Skeletal muscle satellite cell (primary cell): ENCODE results near the gene TAF1B. TPM values are rescaled to one million over a fixed set of nuclear protein-coding genes. Genes with fewer than 3 reads are reported as not detected.

ENCODE experiments used
- H3K27me3 ChIP-seq: 2 replicates; pipeline ENCODE4 v1.7.0; 2013; ENCODE audit warnings: low read length; ENCODE audit not compliant: control insufficient read depth, insufficient read depth
- H3K36me3 ChIP-seq: 2 replicates; pipeline ENCODE4 v1.7.0; 2013; ENCODE audit warnings: mild to moderate bottlenecking, control low read depth, low read length; ENCODE audit not compliant: insufficient read depth
- H3K4me1 ChIP-seq: 2 replicates; pipeline ENCODE4 v1.7.0; 2013; ENCODE audit warnings: low read length; ENCODE audit not compliant: control insufficient read depth, insufficient read depth
- H3K4me2 ChIP-seq: 2 replicates; pipeline ENCODE4 v1.7.0; 2013; ENCODE audit warnings: mild to moderate bottlenecking, low read length
- H3K4me3 ChIP-seq: 2 replicates; pipeline ENCODE4 v1.7.0; 2013; ENCODE audit warnings: low read length
- H3K9ac ChIP-seq: 2 replicates; pipeline ENCODE4 v1.7.0; 2013; ENCODE audit warnings: mild to moderate bottlenecking, low read depth, low read length, moderate library complexity
- H3K9me3 ChIP-seq: replicated peaks from 2 replicates; pipeline ENCODE4 v1.7.0; 2013; ENCODE audit warnings: mild to moderate bottlenecking, control low read depth, low read length
- total RNA-seq: library from RNA; depleted of rRNA; stranded (reverse); fragments of >200 nt; gene quantifications from 2 replicates; pipeline ENCODE4 v1.2.3, GENCODE V29; 2012; rRNA removed

TAF1B gene
- total RNA-seq, result 20.8 and 37.3 TPM in 2 replicates

- Histone ChIP-seq H3K4me1 (peaks cover 18% of the 10 kb centered on the region), H3K9me3 (no peaks in the 10 kb centered on the region), H3K27me3 (no peaks in the 10 kb centered on the region), H3K4me3 (peak within 1 kb of the TSS; percentile 77), H3K36me3 (peaks cover 5% of the 10 kb centered on the region), H3K4me2 (peak within 1 kb of the TSS; percentile 95), H3K9ac (peak within 1 kb of the TSS; percentile 93)
These were observed at the start of gene TAF1B for GRCh38 chr2:9843229-9844035. TSS of gene TAF1B (plus strand) at chr2:9843474. CDS start at chr2:9843542, 68 bp downstream.

- Histone ChIP-seq H3K9ac (no peak overlapping the region), H3K4me2 (no peak overlapping the region), H3K27me3 (peaks cover 4% of the 10 kb centered on the region)
These were observed 49.2 kb upstream of the TAF1B start for GRCh38 chr2:9793918-9794717.

DNA sequence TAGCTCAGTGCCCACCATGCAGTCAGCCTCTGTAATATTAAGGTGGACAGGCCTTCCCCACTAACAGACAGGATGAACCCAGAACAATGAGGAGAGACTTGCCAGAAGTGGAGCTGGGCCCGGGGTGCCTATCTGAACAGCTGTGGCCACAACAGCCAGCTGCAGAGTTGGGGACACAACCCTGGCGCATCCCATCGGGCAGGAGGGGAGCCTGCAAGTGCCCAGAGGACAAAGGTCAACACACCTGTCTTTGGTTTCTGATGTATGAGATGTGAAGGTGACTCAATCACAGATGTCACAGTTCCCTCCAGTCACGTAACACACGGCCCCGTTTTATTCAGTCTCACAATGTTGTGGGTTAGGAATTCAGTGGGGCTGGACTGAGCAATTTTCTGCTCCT is 48.2 kb upstream of the TAF1B start:
- peaks cover 4% of the 10 kb centered on the region for H3K27me3 ChIP-seq
- H3K9ac ChIP-seq, result no peak overlapping the region
- no peaks in the 10 kb centered on the region for H3K9me3 ChIP-seq
- peaks cover 3% of the 10 kb centered on the region for H3K4me1 ChIP-seq
- no peak overlapping the region for H3K4me3 ChIP-seq
- H3K4me2 ChIP-seq, result no peak overlapping the region
- no peaks in the 10 kb centered on the region for H3K36me3 ChIP-seq

More at GRCh38 chr2:9793918-9794717, 49.2 kb upstream of the TAF1B start:
- Histone ChIP-seq H3K4me1 (no peaks in the 10 kb centered on the region), H3K9me3 (no peaks in the 10 kb centered on the region), H3K36me3 (no peaks in the 10 kb centered on the region), H3K4me3 (no peak overlapping the region)

- peaks cover 15% of the 10 kb centered on the region for H3K4me1 ChIP-seq
- no peak overlapping the region for H3K4me2 ChIP-seq
- no peak overlapping the region for H3K4me3 ChIP-seq
- H3K9me3 ChIP-seq, result no peaks in the 10 kb centered on the region
- H3K27me3 ChIP-seq, result peaks cover 4% of the 10 kb centered on the region
- no peaks in the 10 kb centered on the region for H3K36me3 ChIP-seq
- H3K9ac ChIP-seq, result no peak overlapping the region
These were observed 46.9 kb upstream of the TAF1B start for GRCh38 chr2:9796056-9797010.

DNA sequence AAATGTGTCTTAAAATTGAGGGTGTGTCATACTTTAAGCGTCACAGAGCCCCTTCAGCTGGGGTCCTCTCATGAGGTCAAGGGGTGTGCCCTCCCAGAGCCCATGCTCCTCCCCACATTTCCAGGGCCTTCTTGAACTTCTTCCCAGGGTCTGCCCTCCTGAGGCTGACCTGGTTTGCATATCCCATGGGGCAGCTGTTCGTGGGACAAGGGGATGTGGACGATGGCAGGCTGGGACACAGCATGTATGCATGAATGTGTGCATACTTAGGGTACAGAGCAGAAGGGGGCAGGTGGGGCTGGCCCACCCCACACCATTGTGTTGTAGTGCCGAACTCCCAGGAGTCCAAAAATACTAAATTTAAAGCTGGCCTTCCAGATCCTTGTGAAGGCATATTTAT is 46.2 kb upstream of the TAF1B start:
- Histone ChIP-seq H3K9me3 (no peaks in the 10 kb centered on the region), H3K9ac (no peak overlapping the region), H3K27me3 (peaks cover 4% of the 10 kb centered on the region), H3K4me1 (peaks cover 23% of the 10 kb centered on the region), H3K4me3 (no peak overlapping the region), H3K36me3 (no peaks in the 10 kb centered on the region), H3K4me2 (no peak overlapping the region)

DNA sequence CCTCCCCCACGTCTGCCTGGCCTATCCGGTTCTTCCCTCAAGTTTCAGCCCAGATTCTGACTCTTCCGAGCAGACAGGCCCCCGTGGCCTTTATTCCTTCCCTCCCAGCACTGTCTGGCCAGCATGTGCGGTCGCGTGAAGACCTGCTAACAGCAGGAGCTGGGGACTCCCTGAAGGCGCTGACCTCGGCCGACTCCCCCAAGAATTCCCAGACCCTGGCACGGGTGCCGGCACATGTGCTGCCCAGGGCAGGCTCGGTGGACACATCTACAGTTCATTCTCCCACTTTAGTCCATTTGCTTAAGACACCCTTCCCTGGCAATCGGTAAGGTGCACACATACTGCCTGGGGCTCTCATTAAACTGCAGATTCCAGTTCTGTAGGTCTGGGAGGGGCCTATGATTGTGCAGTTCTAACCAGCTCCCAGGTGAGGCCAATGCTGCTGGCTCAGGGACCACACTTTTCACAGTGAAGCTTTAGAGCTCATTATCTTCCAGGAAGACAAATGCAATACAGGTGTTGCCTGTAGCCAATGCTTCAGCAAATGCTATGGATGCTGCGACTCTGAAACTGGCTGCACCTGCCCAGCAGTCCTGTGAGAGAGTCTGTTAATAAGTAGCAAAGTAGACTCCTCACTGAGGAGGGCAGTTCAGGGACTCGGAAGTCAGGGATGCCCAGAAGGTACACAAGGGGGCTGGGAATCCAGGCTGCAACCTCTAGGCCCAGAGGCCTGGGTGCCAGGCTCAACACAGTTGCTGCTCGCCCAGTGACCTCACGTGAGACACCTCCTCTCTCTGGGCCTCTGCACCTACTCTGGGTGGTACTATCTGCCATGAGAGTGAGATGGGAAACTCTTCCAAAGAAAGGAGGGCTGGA is 45.4 kb upstream of the TAF1B start:
- Histone ChIP-seq H3K9me3 (no peaks in the 10 kb centered on the region), H3K9ac (no peak overlapping the region), H3K4me1 (peaks cover 31% of the 10 kb centered on the region), H3K4me3 (no peak overlapping the region), H3K4me2 (no peak overlapping the region), H3K27me3 (no peaks in the 10 kb centered on the region), H3K36me3 (no peaks in the 10 kb centered on the region)

GRCh38 chr2:9799011-9799596 is 44.2 kb upstream of the TAF1B start:
- no peak overlapping the region for H3K9ac ChIP-seq
- H3K4me2 ChIP-seq, result no peak overlapping the region
- no peaks in the 10 kb centered on the region for H3K36me3 ChIP-seq
- no peak overlapping the region for H3K4me3 ChIP-seq
- peaks cover 39% of the 10 kb centered on the region for H3K4me1 ChIP-seq
- no peaks in the 10 kb centered on the region for H3K9me3 ChIP-seq
- no peaks in the 10 kb centered on the region for H3K27me3 ChIP-seq

- H3K27me3 ChIP-seq, result no peaks in the 10 kb centered on the region
- H3K9ac ChIP-seq, result peak overlapping the region; percentile 41
- H3K4me2 ChIP-seq, result no peak overlapping the region
- H3K4me3 ChIP-seq, result no peak overlapping the region
- no peaks in the 10 kb centered on the region for H3K36me3 ChIP-seq
- no peaks in the 10 kb centered on the region for H3K9me3 ChIP-seq
- peaks cover 40% of the 10 kb centered on the region for H3K4me1 ChIP-seq
These were observed 43.3 kb upstream of the TAF1B start for GRCh38 chr2:9799729-9800632.

GRCh38 chr2:9800639-9800974 is 42.7 kb upstream of the TAF1B start:
- Histone ChIP-seq H3K4me3 (peak overlapping the region; percentile 21), H3K4me1 (peaks cover 46% of the 10 kb centered on the region), H3K9me3 (no peaks in the 10 kb centered on the region), H3K27me3 (no peaks in the 10 kb centered on the region), H3K36me3 (no peaks in the 10 kb centered on the region), H3K9ac (peak overlapping the region; percentile 41), H3K4me2 (peak overlapping the region; percentile 66)
